ENCODE results near the gene GLIS1. TPM values are rescaled to one million over a fixed set of nuclear protein-coding genes. Genes with fewer than 3 reads are reported as not detected.

GLIS1 gene
- total RNA-seq, 1 experiment from 2014 or later: not detected

GRCh38 chr1:53582211-53583020 lies 156.5 kb downstream of the GLIS1 start:
- Histone ChIP-seq H3K9me2 (ENCODE audit: insufficient read depth) (no peaks in the 10 kb centered on the region), H3K36me3 (ENCODE audit: low read depth) (no peaks in the 10 kb centered on the region), H4K20me1 (ENCODE audit: insufficient read depth) (no peaks in the 10 kb centered on the region), H3F3A (ENCODE audit: insufficient read depth, low read depth) (no peaks in the 10 kb centered on the region), H3K4me3 (no peak overlapping the region), H3K27me3 (ENCODE audit: insufficient read depth, low read depth) (peaks cover 16% of the 10 kb centered on the region; the same call in 1 of the 2 replicates), H3K27ac (no peak overlapping the region), H3K4me2 (no peak overlapping the region), H3K79me2 (ENCODE audit: low read depth) (no peaks in the 10 kb centered on the region), H2AFZ (no peak overlapping the region), H3K9me3 (ENCODE audit: insufficient read depth, low read depth) (no peaks in the 10 kb centered on the region), H3K4me1 (replicated peaks; ENCODE audit: insufficient read depth) (peaks cover 7% of the 10 kb centered on the region; the same call in 1 of the 2 replicates)
- peak; percentile 26 to 65 for DNase-seq
- POLR2A ChIA-PET (ENCODE audit: unreplicated experiment): no interaction called here
- intact Hi-C loops (cut with micrococcal nuclease; ENCODE audit: unreplicated experiment): no loop called here
- BruUV-seq (replicated peaks): no TSS peak
- CTCF ChIA-PET: no interaction called here
- TF ChIP-seq EZH2 (IDR thresholded peaks at IDR 0.05; ENCODE audit: low read depth) (no peak), CTCF (conservative IDR thresholded peaks at IDR 0.05) (no peak)

- intact Hi-C loops (cut with micrococcal nuclease; ENCODE audit: unreplicated experiment): no loop called here
- no peak overlapping the region for H2AFZ ChIP-seq
- no TSS peak for BruUV-seq (replicated peaks)
- no peaks in the 10 kb centered on the region for H3F3A ChIP-seq (ENCODE audit: insufficient read depth, low read depth)
- DNase-seq: no peak
- H3K9me2 ChIP-seq (ENCODE audit: insufficient read depth): no peaks in the 10 kb centered on the region
- POLR2A ChIA-PET (ENCODE audit: unreplicated experiment): no interaction called here
- no peak overlapping the region for H3K4me2 ChIP-seq
- TF ChIP-seq CTCF (conservative IDR thresholded peaks at IDR 0.05): no peak
- no peak for TF ChIP-seq EZH2 (IDR thresholded peaks at IDR 0.05; ENCODE audit: low read depth)
- no peaks in the 10 kb centered on the region for H3K9me3 ChIP-seq (ENCODE audit: insufficient read depth, low read depth)
- no peak overlapping the region for H3K27ac ChIP-seq
- CTCF ChIA-PET: no interaction called here
- no peaks in the 10 kb centered on the region for H4K20me1 ChIP-seq (ENCODE audit: insufficient read depth)
- 0 out of 2 replicates have a peak, but pooled peaks cover 9% of the 10 kb centered on the region for H3K27me3 ChIP-seq (ENCODE audit: insufficient read depth, low read depth)
- H3K79me2 ChIP-seq (ENCODE audit: low read depth): no peaks in the 10 kb centered on the region
- no peak overlapping the region for H3K4me3 ChIP-seq
- no peaks in the 10 kb centered on the region for H3K36me3 ChIP-seq (ENCODE audit: low read depth)
- H3K4me1 ChIP-seq (replicated peaks; ENCODE audit: insufficient read depth): peaks cover 7% of the 10 kb centered on the region; the same call in 1 of the 2 replicates
Observed at GRCh38 chr1:53581476-53581875, 157.5 kb downstream of the GLIS1 start.

GRCh38 chr1:53580739-53581475 lies 158.1 kb downstream of the GLIS1 start:
- H2AFZ ChIP-seq: no peak overlapping the region
- H3K9me2 ChIP-seq (ENCODE audit: insufficient read depth): no peaks in the 10 kb centered on the region
- TF ChIP-seq EZH2 (IDR thresholded peaks at IDR 0.05; ENCODE audit: low read depth) (no peak), CTCF (conservative IDR thresholded peaks at IDR 0.05) (no peak)
- H4K20me1 ChIP-seq (ENCODE audit: insufficient read depth): no peaks in the 10 kb centered on the region
- no peak overlapping the region for H3K4me2 ChIP-seq
- ChIA-PET CTCF (no interaction called here), POLR2A (ENCODE audit: unreplicated experiment) (no interaction called here)
- intact Hi-C loops (cut with micrococcal nuclease; ENCODE audit: unreplicated experiment): no loop called here
- H3K4me3 ChIP-seq: no peak overlapping the region
- peaks cover 7% of the 10 kb centered on the region; the same call in 1 of the 2 replicates for H3K4me1 ChIP-seq (replicated peaks; ENCODE audit: insufficient read depth)
- H3F3A ChIP-seq (ENCODE audit: insufficient read depth, low read depth): no peaks in the 10 kb centered on the region
- H3K27me3 ChIP-seq (ENCODE audit: insufficient read depth, low read depth): 0 out of 2 replicates have a peak, but pooled peaks cover 3% of the 10 kb centered on the region
- H3K27ac ChIP-seq: no peak overlapping the region
- BruUV-seq (replicated peaks): no TSS peak
- no peaks in the 10 kb centered on the region for H3K79me2 ChIP-seq (ENCODE audit: low read depth)
- no peaks in the 10 kb centered on the region for H3K9me3 ChIP-seq (ENCODE audit: insufficient read depth, low read depth)
- no peaks in the 10 kb centered on the region for H3K36me3 ChIP-seq (ENCODE audit: low read depth)
- no peak for DNase-seq

All from PC-9 (cell line).